IMR-90 (cell line): ENCODE results near the gene DPH3.
A peak's percentile ranks its signal among the peaks of the same experiment; 100 is the strongest.

ENCODE experiments used
- BHLHE40 ChIP-seq: fragments of 150-350 bp; IDR thresholded peaks from 2 replicates; pipeline ENCODE4 v1.6.1; 2016; ENCODE audit warnings: mild to moderate bottlenecking, low read depth, low read length
- CEBPB ChIP-seq: IDR thresholded peaks from 2 replicates; pipeline ENCODE4 v1.6.1; 2012; ENCODE audit warnings: low read depth, low read length, improper control_type of control experiment
- CHD1 ChIP-seq: IDR thresholded peaks from 2 replicates; pipeline ENCODE4 v1.6.1; 2012; ENCODE audit warnings: low read depth, low read length, improper control_type of control experiment
- CTCF ChIP-seq: conservative IDR thresholded peaks from 2 replicates; pipeline ENCODE4 v1.5.1; 2012; ENCODE audit warnings: mild to moderate bottlenecking, low read depth, low read length, improper control_type of control experiment
- ELK1 ChIP-seq: fragments of 150-350 bp; IDR thresholded peaks from 2 replicates; pipeline ENCODE4 v1.6.1; 2016; ENCODE audit warnings: low read depth, mild to moderate bottlenecking, low read length, moderate library complexity, borderline replicate concordance
- MAFK ChIP-seq: IDR thresholded peaks from 2 replicates; pipeline ENCODE4 v1.6.1; 2012; ENCODE audit warnings: low read depth, low read length, improper control_type of control experiment
- MAZ ChIP-seq: IDR thresholded peaks from 2 replicates; pipeline ENCODE4 v1.6.1; 2012; ENCODE audit warnings: low read depth, mild to moderate bottlenecking, low read length, improper control_type of control experiment, moderate library complexity, borderline replicate concordance
- MXI1 ChIP-seq: IDR thresholded peaks from 2 replicates; pipeline ENCODE4 v1.6.1; 2012; ENCODE audit warnings: low read depth, mild to moderate bottlenecking, low read length, moderate library complexity, borderline replicate concordance
- POLR2A ChIP-seq: IDR thresholded peaks from 2 replicates; pipeline ENCODE4 v1.6.1; 2012; ENCODE audit warnings: mild to moderate bottlenecking, low read depth, low read length
- RAD21 ChIP-seq: IDR thresholded peaks from 2 replicates; pipeline ENCODE4 v1.6.1; 2012; ENCODE audit warnings: low read length, improper control_type of control experiment
- RCOR1 ChIP-seq: IDR thresholded peaks from 2 replicates; pipeline ENCODE4 v1.6.1; 2012; ENCODE audit warnings: mild to moderate bottlenecking, low read length, improper control_type of control experiment; ENCODE audit not compliant: insufficient replicate concordance
- RFX5 ChIP-seq: IDR thresholded peaks from 2 replicates; pipeline ENCODE4 v1.8.0; 2012; ENCODE audit warnings: low read depth, mild to moderate bottlenecking, low read length, moderate library complexity
- SMC3 ChIP-seq: fragments of 150-350 bp; IDR thresholded peaks from 2 replicates; pipeline ENCODE4 v1.6.1; 2016; ENCODE audit warnings: low read depth, mild to moderate bottlenecking, antibody characterized with exemption, low read length, moderate library complexity
- TF ChIP-seq, protein P1 (sequence below): fragments of 150-350 bp; IDR thresholded peaks from 2 replicates; pipeline ENCODE4 v1.6.1; 2017; ENCODE audit warnings: mild to moderate bottlenecking, antibody characterized with exemption, low read length, low read depth

DNA sequence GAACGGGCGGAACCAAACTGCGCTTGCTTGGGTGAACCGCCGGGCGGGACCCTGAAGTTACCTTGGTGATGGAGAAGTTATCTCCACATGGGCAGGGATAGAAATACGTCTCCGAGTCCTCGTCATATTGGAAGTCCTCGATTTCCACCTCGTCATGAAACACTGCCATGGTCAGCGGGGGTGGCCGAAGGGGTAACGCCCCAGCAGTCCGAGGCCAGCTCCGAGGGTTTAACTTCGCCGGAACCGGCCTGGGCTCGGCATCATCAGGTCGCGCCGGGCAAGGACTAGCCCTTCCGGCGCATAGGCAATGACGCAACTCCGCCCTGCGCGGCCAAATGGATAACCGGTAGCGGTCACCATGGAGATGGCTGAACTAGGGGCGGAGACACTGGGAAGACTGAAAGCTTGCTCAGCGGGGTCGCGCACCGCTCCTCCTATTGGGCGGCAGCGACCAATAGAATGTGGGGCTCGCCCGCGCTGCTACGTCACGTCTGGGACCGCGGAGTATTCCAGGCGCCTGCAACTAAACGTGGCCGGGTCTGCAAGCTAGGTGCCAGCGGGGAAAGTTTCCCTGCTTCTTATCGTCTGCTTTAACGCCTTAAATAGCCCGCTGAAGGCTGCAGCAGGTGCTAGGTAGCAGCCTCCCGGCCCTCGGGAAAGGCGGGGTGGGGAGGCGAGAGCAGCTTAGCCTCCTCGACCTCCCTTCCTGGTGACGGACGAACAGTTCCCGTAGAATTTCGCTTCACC is at the start of gene DPH3, which contains the start of gene OXNAD1:
- TF ChIP-seq CTCF, result no peak
- peak; percentile 87 for TF ChIP-seq POLR2A
- peak; percentile 94 for TF ChIP-seq CEBPB
- TF ChIP-seq MAFK, result no peak
- TF ChIP-seq, protein P1, sequence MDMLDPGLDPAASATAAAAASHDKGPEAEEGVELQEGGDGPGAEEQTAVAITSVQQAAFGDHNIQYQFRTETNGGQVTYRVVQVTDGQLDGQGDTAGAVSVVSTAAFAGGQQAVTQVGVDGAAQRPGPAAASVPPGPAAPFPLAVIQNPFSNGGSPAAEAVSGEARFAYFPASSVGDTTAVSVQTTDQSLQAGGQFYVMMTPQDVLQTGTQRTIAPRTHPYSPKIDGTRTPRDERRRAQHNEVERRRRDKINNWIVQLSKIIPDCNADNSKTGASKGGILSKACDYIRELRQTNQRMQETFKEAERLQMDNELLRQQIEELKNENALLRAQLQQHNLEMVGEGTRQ, result no peak
- no peak for TF ChIP-seq RCOR1
- peak; percentile 93 for TF ChIP-seq MXI1
- TF ChIP-seq MAZ, result peak; percentile 35; the same call in 1 of the 2 replicates
- no peak for TF ChIP-seq BHLHE40
- no peak for TF ChIP-seq RAD21
- peak; percentile 84; the same call in 1 of the 2 replicates for TF ChIP-seq ELK1
- TF ChIP-seq SMC3, result no peak
- TF ChIP-seq CHD1, result no peak
- no peak for TF ChIP-seq RFX5
